Measurements from ENCODE around the gene USP14.
"Not testable (repeated sequence)": the region's sequence is repeated elsewhere in the genome, so short reads cannot be mapped to it uniquely, and the experiment has no call there.

USP14 gene

DNA sequence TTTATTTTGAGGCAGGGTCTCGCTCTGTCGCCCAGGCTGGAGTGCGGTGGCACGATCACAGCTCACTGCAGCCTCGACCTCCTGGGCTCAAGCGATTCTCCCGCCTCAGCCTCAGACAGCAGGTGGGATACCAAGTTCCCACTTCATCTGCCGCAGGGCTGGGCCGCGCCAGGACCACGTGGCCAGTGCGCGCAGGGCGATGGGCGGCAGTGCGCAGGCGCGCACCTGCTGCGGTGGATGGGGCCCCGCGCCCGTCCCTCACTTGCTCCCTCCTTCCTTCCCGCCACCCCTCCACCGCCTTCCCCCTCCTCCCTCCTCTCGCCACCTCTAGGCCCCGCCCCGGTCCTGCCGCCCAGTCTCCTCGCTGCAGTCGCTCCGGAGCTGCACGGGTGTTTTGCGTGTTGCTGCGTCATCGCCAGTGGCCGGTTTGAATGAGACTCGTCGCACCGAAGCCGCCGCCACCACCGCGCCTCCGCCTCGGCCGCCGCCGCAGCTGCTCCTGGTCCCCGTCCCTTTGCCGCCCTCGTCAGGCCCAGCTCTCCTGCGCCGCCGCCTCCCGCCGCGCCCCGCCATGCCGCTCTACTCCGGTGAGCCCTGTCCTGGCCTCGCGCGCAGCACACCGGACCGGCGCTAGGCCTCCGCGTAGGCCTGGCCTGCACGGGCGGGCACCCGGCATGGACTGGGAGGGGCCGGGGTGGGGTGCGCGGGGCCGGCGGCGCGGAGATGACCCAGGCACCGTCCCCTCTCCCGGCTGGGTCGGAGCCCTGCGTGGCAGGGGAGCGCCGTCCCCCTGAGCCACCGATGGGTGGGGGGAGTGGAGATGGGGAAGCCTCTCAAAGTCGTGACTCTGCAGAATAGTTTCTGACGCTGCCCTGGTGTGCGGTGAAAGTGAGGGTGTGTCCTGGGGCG is at the start of gene USP14:
TSS of gene USP14 (plus strand) at position 430 of the 909 bp plus-strand sequence. CDS start at position 572, 142 bp downstream.
- DNase-seq, result peak; percentile 96

DNA sequence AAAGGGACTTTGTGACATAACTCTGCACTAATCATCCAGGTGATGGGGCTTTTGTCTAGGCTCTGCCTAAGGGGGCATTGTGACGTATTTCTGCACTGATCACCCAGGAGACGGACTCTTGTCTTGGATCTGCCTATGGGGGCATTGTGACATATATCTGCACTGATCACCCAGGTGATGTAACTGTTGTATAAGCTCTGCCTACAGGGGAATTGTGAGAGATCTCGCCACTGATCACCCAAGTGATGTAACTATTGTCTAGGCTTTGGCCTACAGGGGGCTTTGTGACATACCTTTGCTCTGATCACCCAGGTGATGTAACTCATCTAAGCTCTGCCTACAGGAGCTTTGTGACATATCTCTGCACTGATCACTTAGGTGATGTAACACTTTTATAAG is 49.7 kb upstream of the USP14 start:
- DNase-seq, result not testable (repeated sequence)

DNA sequence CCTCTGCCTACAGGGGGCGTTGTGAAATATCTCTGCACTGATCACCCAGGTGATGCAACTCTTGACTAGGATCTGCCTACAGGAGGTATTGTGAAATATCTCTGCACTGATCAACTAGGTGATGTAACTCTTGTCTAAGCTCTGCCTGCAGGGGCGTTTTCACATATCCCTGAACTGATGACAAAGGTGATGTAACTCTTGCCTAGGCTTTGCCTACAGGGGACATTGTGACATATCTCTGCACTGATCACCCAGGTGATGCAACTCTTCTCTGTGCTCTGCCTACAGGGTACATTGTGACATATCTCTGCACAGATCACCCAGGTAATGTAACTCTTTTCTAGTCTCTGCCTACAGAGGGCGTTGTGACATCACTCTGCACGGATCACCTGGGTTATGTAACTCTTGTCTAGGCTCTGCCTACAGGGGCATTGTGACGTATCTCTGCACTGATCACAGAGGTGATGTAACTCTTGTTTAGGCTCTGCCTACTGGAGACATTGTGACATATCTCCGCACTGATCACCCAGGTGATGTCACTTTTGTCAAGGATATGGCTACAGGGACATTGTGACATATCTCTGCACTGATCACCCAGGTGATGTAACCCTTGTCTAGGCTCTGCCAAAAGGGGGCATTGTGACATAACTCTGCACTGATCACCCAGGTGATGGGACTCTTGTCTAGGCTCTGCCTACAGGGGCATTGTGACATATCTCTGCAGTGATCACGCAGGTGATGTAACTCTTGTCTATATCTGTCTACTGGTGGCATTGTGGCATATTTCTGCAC is 49.0 kb upstream of the USP14 start:
- peak; percentile 27 for DNase-seq

DNA sequence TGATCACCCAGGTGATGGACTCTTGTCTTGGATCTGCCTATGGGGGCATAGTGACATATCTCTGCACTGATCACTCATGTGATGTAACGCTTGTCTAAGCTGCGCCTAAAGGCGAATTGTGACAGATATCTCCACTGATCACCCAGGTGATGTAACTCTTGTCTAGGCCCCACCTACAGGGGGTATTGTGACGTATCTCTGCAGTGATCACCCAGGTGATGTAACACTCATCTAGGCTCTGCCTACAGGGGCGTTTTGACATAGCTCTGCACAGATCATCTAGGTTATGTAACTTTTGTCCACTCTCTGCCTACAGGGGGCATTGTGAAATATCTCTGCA is 48.5 kb upstream of the USP14 start:
- DNase-seq, result not testable (repeated sequence)

DNA sequence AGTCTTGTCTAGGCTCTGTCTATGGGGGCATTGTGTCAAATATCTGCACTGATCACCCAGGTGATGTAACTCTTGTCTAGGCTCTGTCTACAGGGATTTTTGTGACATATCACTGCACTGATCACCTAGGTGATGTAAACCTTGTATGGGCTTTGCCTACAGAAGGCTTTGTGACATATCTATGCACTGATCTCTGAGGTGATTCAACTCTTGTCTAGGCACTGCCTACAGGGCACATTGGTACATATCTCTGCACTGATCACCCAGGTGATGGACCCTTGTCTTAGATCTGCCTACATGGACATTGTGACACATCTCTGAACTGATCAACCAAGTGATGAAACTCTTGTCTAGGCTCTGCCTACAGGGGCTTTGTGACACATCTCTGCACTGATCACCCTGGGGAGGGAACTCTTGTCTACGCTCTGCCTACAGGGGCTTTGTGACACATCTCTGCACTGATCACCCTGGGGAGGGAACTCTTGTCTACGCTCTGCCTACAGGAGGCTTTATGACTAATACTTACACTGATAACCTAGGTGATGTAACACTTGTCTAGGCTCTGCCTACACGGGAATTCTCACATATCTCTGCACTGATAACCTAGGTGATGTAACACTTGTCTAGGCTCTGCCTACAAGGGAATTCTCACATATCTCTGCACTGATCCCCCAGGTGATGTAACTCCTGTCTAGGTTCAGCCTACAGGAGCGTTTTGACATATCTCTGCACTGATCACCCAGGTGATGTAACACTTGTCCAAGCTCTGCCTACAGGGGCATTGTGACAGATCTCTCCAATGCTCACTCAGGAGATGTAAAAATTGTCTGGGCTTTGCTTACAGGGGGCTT is 47.8 kb upstream of the USP14 start:
- not testable (repeated sequence) for DNase-seq

DNA sequence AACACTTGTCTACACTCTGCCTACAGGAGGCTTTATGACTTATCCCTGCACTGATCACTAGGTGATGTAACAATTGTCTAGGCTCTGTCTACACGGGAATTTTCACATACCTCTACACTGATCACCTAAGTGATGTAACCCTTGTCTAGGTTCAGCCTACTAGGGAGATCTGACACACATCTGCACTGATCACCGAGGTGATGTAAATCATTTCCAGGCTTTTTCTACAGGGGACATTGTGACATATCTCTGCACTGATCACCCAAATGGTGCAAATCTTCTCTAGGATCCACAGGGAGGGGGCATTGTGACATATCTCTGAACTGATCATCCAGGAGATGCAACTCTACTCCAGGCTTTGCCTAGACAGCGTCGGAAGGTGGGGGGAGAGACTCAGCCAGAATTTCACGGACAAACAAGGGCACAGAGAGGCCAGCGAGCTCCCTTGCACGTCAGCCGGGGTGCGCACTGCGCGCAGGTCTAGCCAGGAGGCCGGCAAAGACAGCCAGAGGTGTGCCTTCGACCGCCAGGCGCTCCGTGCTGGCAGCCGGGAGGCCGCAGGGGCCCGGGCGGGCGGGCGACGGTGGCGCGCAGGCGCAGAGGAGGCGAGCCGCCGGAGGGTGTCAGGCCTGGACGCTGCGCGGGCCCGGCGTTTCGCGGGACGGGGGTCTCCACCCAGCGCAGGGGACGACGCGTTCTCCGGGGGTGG is 46.9 kb upstream of the USP14 start:
- DNase-seq, result peak; percentile 55

DNA sequence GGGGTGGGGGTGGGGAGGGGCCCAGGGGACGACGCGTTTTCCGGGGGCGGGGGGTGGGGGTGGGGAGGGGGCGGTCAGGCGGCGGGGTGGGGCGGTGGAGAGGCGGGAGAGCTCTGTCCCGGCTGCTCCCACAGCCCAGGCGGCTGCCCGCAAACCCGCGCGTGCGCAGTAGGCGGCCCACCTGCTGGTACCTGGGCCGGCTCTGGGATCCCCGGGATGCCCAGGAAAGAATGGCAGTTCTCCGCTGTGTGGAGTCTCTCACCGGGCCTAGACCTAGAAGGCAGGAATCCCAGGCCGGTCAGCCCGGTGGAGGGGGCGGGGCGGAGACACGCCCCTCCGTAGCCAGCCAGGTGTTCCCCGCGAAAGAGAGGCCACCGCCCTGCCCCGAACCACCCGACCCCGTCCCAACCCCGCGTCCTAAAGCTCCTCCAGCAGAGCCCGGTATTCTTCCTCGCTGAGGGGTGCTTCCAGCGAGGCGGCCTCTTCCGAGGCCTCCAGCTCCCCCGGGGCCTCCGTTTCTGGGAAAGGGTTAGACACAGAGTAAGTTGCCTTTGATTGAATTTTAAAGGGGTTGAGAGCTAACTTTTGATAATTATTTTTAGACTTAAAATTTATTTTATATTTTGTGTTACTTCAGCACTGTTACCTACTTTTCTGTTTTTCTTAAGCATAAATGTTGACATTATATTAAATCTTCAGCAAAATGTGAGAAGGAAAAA is 46.2 kb upstream of the USP14 start:
- not testable (repeated sequence) for DNase-seq

DNA sequence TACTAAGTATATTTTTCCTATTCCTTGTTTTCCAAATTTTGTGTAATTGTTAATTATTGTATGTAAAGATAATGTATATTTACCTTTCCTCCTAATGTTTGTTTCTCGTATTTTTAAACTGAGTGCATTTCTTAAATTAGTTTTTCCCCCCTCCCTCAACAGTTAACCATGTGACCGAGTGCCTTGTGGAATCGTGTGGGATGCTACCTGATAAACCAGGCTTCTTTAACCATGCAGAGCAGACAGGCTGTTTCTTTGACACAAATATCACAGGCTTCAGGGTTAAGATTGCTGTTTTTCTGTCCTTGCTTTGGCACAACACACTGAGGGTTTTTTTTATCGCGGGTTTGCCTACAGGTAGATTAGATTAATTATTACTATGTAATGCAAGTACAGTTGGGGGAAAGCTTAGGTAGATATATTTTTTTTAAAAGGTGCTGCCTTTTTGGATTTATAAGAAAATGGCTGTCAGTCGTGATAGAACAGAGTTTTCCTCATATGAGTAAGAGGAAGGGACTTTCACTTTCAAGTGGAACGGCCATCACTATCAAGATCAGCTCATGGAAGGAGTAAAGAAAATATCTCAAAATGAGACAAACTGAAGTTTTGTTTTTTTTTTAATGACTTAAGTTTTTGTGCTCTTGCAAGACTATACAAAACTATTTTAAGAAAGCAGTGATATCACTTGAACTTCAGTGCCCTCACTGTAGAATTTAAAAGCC is 37.7 kb upstream of the USP14 start:
- DNase-seq, result not testable (repeated sequence)

DNA sequence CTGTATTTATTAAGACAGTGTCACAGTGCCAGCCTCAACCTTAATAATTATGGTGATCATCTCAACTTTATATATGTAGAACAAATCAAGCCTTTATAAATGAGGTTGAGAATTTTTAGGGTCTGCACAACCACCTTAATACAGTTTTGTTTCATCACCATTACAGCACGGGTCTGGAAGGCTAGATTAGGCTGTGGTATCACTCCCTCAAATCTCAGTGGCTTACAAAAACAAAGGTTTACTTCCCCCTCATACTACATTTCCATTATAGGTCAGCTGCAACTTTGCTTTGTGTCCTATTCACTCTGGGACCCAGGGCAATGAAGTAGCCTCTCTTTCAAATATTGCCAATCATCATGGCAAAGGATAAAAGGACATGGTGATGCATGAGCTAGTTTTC is 23.3 kb upstream of the USP14 start:
- no peak for DNase-seq

DNA sequence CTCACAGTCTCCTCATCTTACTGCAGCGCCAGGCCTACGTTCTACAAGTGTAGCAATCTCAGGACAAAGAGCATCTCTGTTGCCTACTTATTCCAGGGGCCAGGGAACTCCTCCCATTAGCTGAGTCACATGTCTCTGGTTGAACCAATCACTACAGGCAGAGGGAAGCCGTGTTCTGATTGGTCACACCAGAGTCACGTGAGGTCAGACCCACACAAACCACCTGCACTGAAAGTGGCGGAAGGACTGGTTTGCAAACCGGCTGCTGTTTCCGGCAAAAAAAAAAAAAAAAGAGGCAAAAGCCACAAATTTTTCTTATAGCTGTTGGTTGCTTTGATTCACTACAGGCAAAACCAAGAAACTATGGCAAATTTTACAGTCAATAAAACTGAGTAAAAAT is 21.9 kb upstream of the USP14 start:
- no peak for DNase-seq

DNA sequence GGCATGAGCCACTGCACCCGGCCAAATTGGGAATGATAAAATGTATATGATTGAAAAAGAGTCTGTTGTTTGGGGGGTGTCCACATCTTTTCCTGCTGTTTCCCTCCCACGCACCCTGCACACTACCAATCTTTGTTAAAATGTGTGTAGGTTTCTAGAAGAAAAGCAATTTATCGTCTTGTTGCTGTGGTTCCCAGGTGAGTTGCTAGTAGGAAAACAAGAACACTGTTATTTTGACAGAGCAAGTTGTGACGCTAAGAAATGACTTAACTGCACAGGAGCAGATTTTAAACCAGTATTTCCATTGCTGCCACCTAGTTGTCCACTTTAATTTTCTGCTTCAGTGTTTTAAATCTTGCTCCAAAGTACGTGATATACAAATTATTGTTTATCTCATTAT is 21.0 kb upstream of the USP14 start:
- no peak for DNase-seq

DNA sequence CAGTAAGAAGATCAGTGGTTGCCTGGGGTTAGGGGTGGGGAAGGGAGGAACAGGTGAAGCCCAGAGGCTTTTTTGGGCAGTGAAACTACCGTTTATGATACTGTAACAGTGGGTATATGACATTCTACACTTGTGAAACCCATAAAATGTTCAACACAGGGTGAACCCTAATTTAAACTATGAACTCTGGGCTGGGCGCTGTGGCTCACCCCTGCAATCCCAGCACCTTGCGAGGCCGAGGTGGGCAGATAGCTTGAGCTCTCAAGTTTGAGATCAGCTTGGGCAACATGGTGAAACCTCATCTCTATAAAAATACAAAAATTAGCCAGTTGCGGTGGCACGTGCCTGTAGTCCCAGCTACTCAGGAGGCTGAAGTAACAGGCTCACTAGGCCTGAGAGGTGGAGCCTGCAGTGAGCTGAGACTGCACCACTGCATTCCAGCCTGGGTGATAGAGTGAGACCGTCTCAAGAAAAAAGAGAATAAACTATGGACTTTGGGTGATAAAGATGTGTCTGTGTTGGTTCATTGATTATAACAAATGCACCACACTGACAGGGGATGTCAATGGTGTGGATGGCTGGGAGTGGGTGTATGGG is 17.6 kb upstream of the USP14 start:
- no peak for DNase-seq

DNA sequence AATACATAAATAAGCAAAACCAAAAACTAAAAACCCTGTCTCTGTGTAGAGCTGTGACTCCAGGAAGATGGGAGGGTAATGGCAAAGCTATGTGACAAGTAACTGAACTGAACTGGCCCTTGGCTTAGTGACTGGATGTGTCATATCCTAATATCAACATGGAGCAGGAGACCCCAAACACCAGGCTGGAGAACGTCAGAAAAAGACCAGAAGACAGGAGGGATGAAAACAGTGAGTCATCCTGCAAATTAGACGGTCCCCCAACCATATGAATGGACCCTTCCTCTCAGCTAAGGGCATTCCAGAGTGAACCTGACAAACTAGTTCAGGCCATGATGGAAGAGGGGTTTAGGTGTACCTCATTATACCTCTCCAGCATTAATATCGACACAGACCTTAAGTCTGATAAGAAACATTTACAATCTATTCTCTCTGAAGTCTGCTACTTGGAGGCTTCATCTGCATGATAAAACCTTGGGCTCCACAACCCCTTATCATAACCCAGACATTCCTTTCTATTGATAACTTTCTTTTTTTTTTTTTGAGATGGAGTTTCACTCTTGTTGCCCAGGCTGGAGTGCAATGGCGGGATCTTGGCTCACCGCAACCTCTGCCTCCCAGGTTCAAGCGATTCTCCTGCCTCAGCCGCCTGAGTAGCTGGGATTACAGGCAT is 15.6 kb upstream of the USP14 start:
- not testable (repeated sequence) for DNase-seq

DNA sequence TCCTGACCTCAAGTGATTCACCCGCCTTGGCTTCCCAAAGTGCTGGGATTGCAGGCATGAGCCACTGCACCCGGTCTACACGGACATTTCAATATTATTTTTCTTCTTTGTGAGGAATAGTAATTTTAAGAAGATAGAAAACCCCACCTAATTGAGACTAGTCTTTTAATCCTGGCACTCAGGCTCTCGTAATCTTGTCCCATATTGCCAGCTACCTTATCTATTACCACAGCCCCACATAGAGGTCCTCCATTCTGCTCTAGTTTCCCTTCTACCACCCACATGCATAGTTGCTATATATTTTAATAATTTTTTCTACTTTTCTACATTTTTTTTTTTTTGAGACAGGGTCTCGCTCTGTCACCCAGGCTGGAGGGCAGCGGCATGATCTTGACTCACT is 9.5 kb upstream of the USP14 start:
- no peak for DNase-seq

DNA sequence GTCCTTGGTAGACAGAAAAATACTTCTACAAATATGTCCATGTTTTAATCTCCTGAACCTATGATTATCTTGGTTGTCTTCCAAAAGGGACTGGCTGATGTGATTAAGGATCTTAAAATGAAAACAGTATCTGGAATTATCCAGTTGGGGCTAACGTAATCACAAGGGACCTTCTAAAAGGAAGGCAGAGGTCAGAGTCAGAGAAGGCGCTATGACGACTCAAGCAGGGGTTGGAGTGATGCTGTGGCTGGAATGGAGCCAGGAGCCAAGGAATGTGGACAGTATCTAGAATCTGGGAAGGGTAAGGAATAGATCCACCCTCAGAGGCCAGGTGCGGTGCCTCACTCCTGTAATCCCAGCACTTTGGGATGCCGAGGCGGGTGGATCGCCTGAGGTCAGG is 4.2 kb upstream of the USP14 start:
- DNase-seq, result peak; percentile 6

DNA sequence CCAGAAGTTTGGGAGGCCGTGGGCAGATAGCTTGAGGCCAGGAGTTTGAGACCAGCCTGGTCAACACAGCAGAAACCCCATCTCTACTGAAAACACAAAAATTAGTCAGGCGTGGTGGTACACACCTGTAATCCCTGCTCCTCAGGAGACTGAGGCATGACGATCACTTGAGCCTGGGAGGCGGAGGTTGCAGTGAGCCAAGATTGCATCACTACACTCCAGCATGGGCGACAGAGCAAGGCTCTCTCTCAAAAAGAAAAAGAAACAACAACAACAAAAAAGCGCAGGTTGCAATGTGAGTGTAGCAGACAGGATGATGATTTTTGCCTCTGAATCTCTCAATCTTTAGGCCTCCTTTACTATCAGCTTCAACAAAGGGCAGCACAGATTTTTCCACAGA is 2.7 kb upstream of the USP14 start:
- DNase-seq, result no peak

DNA sequence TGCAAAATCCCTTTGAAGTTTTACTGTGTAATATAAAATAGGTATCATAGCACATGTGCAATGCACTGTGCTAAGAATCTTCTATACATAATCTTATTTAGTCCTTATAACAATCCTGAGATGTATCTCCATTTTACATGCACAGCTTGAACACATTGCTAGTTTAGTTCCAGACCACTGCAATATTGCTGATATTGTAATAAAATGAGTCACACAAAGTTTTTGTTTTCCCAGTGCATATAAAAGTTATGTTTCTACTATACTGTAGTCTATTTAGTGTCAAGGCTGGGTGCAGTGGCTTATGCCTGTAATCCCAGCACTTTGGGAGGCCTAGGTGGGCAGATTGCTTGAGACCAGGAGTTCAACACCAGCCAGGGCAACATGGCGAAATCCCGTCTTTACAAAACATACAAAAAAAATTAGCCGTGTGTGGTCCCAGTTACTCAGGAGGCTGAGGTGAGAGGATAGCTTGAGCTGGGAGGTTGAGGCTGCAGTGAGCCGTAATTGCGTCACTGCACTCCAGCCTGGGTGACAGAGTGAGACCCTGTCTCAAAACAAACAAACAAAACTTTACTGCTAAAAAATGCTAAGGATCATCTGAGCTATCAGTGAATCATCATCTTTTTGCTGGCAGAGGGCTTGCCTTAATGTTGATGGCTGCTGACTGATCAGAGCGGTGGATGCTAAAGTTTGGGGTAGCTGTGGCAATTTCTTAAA is 1.7 kb upstream of the USP14 start:
- DNase-seq, result no peak

DNA sequence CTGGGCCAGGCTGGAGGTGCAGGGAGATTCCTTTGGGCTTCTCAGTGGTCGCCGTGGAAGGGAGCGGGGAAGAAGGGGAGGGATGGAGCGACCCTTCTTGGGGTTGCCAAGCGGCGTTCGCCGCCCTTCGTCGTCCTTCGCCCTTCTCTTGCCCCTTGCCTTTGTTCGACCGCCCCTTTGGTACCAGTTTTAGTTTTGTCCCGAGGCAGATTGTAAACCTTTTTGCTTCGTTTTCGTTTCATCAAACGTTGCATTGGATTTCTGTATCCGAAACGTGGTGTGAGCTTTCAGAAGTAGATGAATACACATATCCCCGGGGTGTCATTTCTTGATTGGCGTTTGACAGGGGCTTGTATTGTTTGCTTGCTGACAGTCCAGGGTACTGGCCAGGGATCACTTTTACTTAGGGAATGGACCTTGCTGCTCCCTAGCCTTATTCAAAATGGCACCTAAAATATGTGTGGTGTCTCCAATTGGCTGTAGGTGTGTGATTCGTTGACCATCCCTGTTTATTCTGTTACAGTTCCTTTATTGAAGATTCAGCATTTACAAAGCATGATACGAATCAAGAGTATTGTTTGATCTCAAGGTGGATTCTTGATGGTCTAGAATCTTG is 788 bp downstream of the USP14 start:
- DNase-seq, result no peak

DNA sequence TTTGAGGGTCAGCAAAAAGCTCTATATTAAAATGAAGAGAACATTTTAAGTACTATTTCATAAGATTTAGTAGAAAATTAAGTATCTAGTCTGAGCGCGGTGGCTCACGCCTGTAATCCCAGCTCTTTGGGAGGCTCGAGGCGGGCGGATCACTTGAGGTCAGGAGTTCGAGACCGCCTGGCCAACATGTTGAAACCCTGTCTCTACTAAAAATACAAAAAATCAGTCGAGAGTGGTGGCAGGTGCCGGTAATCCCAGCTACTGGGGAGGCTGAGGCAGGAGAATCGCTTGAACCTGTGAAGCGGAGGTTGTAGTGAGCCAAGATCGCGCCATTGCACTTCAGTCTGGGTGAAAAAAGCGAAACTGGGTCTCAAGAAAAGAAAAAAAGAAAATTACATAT is 1.6 kb downstream of the USP14 start:
- no peak for DNase-seq

All from fibroblast of skin of right quadriceps (primary cell).